Measurements from ENCODE around the gene CRY2. TPM values are rescaled to one million over a fixed set of nuclear protein-coding genes. Genes with fewer than 3 reads are reported as not detected.

CRY2 gene
- total RNA-seq, 1 donor from 2014 or later, result 23.8 TPM

DNA sequence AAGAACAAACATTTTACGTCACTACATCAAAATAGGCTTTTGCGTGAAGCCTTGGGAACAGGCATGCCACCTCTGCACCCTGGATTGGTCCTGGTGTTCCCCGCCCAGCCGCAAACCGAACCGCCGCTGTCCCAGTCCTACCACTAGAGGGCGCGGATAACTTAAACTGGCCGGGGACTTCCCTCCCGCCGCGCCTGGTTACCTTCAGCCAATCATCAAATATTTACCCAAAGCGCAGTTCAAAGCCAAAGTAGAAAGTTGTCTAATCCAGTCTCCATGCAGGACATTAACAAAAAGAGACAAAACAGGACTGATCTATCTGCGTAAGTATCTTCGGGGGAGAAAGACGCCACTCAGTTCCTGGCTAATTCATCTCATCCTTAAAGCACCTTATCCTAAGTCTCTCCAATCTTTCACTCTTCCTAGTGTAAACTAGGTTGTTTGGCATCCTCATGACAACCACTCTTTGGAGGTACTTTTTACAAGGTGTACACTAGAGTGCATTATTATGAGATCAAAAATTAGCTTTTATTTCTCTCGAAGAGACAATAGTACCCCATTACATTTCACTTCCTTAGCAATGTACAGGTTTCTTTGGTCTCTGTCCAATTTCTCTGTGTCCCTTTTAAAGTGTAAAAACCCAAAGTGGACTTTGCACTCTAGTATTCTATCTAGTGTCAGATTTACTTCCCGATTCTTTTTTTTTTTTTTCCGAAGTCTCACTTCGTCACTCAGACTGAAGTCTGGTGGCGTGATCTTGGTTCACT is 3.9 kb upstream of the CRY2 start:
- DNase-seq (ENCODE audit: low spot score), result peak; percentile 87
- peaks cover 4% of the 10 kb centered on the region for H3K27me3 Mint-ChIP-seq (ENCODE audit: unreplicated experiment)
- TF ChIP-seq, protein P1, sequence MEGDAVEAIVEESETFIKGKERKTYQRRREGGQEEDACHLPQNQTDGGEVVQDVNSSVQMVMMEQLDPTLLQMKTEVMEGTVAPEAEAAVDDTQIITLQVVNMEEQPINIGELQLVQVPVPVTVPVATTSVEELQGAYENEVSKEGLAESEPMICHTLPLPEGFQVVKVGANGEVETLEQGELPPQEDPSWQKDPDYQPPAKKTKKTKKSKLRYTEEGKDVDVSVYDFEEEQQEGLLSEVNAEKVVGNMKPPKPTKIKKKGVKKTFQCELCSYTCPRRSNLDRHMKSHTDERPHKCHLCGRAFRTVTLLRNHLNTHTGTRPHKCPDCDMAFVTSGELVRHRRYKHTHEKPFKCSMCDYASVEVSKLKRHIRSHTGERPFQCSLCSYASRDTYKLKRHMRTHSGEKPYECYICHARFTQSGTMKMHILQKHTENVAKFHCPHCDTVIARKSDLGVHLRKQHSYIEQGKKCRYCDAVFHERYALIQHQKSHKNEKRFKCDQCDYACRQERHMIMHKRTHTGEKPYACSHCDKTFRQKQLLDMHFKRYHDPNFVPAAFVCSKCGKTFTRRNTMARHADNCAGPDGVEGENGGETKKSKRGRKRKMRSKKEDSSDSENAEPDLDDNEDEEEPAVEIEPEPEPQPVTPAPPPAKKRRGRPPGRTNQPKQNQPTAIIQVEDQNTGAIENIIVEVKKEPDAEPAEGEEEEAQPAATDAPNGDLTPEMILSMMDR (IDR thresholded peaks at IDR 0.05; ENCODE audit: unreplicated experiment), result peak; percentile 90
- peak overlapping the region; percentile 27 for H3K4me3 Mint-ChIP-seq (ENCODE audit: unreplicated experiment)
- peak overlapping the region; percentile 38 for H3K27ac Mint-ChIP-seq (ENCODE audit: unreplicated experiment)
- no peaks in the 10 kb centered on the region for H3K36me3 Mint-ChIP-seq (ENCODE audit: low read depth, unreplicated experiment)
- no peaks in the 10 kb centered on the region for H3K9me3 Mint-ChIP-seq (ENCODE audit: unreplicated experiment)
- peaks cover 6% of the 10 kb centered on the region for H3K4me1 Mint-ChIP-seq (ENCODE audit: unreplicated experiment)

DNA sequence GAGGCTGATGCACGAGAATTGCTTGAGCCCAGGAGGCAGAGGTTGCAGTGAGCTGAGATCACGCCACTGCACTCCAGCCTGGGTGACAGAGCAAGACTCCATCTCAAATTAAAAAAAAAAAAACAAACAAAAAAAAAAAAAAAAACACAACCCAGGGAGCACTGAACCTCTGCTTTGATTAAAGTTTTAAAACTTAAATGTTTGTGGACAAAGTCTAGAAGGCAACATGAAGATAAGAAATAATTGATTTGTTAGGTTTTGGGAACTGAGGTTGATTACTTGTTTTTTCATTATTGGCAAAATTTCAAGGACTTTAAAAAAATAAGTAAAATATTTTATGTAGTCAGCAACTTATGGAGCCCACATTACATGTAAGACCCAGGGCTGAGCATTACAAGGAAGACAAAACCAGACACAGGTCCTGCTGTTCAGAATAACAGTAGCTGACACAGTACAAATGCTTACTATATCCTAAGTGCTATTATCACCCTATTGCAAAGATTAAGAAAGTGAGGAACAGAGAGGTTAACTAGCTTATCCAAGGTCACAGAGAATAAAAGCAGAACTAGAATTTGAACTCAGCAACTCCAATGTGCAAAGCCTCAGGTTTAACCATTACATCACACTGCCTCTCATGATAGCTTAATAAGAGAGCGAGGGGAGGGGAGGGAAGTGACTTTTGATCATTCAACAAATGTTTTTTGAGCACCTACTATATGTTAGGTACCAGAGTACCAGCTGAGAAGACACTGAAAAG is 2.3 kb upstream of the CRY2 start:
- Mint-ChIP-seq H3K27me3 (ENCODE audit: unreplicated experiment) (peaks cover 9% of the 10 kb centered on the region), H3K9me3 (ENCODE audit: unreplicated experiment) (no peaks in the 10 kb centered on the region), H3K36me3 (ENCODE audit: low read depth, unreplicated experiment) (no peaks in the 10 kb centered on the region), H3K4me1 (ENCODE audit: unreplicated experiment) (peaks cover 12% of the 10 kb centered on the region), H3K4me3 (ENCODE audit: unreplicated experiment) (no peak overlapping the region), H3K27ac (ENCODE audit: unreplicated experiment) (no peak overlapping the region)
- no peak for DNase-seq (ENCODE audit: low spot score)
- TF ChIP-seq, protein P1 (IDR thresholded peaks at IDR 0.05; ENCODE audit: unreplicated experiment), result no peak

DNA sequence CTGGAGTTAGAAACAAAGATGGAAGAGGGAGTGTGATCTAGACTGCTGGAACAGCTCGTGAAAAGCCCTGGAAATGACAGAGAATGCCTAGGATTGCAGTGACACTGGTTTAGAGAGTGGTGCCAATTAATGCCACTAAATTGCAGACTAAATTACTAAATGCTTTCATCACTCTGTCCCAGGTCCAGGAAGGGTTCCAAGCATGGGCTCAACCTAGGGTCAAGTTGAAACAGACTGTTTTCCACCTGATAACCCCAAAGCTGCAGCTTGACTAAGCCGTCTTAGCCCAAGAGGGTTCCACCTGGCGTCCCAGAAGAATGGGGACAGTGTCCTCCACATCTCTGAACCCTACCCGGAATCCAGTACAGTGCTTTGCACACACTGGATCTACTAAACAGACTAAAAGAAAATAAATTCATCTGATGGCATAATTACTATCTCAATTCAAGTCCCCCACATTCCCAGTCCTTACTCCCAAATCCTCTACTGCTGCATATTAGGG is 1.1 kb upstream of the CRY2 start:
- no peak for DNase-seq (ENCODE audit: low spot score)
- Mint-ChIP-seq H3K27me3 (ENCODE audit: unreplicated experiment) (peaks cover 9% of the 10 kb centered on the region), H3K36me3 (ENCODE audit: low read depth, unreplicated experiment) (no peaks in the 10 kb centered on the region), H3K4me3 (ENCODE audit: unreplicated experiment) (no peak overlapping the region), H3K27ac (ENCODE audit: unreplicated experiment) (peak overlapping the region; percentile 77), H3K9me3 (ENCODE audit: unreplicated experiment) (no peaks in the 10 kb centered on the region), H3K4me1 (ENCODE audit: unreplicated experiment) (peaks cover 12% of the 10 kb centered on the region)
- TF ChIP-seq, protein P1 (IDR thresholded peaks at IDR 0.05; ENCODE audit: unreplicated experiment), result no peak

- Mint-ChIP-seq H3K4me3 (ENCODE audit: unreplicated experiment) (peak overlapping the region; percentile 84), H3K9me3 (ENCODE audit: unreplicated experiment) (no peaks in the 10 kb centered on the region), H3K36me3 (ENCODE audit: low read depth, unreplicated experiment) (no peaks in the 10 kb centered on the region), H3K4me1 (ENCODE audit: unreplicated experiment) (peaks cover 12% of the 10 kb centered on the region), H3K27me3 (ENCODE audit: unreplicated experiment) (peaks cover 9% of the 10 kb centered on the region), H3K27ac (ENCODE audit: unreplicated experiment) (no peak overlapping the region)
- peak; percentile 37 for DNase-seq (ENCODE audit: low spot score)
- TF ChIP-seq, protein P1 (IDR thresholded peaks at IDR 0.05; ENCODE audit: unreplicated experiment), result no peak
These were observed 639 bp downstream of the CRY2 start for GRCh38 chr11:45847911-45848316.
